ENCODE measurements around the gene ZFAND3. TPM values are rescaled to one million over a fixed set of nuclear protein-coding genes. Genes with fewer than 3 reads are reported as not detected.

Gene ZFAND3
- total and polyA plus RNA-seq, 2 experiments from 2014 or later: 36.5 to 50.0 TPM

DNA sequence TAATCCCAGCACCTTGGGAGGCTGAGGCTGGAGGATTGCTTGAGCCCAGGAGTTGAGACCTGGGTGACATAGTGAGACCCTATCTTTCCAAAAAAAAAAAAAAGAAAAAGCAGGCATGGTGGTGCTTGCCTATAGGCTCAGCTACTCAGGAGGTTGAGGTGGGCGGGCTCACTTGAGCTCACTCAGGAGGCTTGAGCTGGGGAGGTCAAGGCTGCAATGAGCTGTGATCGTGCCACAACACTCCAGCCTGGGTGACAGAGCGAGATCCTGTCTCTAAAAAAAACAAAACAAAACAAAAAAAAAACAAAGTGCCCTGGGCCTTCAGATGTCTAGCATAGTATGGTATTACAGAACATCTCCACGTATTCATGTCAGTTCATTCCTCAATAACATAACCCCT is 42.9 kb downstream of the ZFAND3 start:
- Histone ChIP-seq H3K79me2 (peaks cover 99% of the 10 kb centered on the region), H3K9me2 (replicated peaks; ENCODE audit: insufficient read depth) (no peaks in the 10 kb centered on the region), H3K27me3 (no peaks in the 10 kb centered on the region), H3K4me1 (ENCODE audit: insufficient read depth) (peaks cover 7% of the 10 kb centered on the region), H3K9me3 (ENCODE audit: low read depth) (no peaks in the 10 kb centered on the region), H4K20me1 (ENCODE audit: insufficient read depth, poor library complexity, severe bottlenecking) (peaks cover 97% of the 10 kb centered on the region), H3K36me3 (replicated peaks; ENCODE audit: insufficient read depth, low read depth) (no peaks in the 10 kb centered on the region), H3K27ac (no peak overlapping the region), H3K4me3 (no peak overlapping the region), H2AFZ (no peak overlapping the region), H3K4me2 (no peak overlapping the region)
- DNase-seq (ENCODE audit: low spot score): no peak
- TF ChIP-seq, protein P1, sequence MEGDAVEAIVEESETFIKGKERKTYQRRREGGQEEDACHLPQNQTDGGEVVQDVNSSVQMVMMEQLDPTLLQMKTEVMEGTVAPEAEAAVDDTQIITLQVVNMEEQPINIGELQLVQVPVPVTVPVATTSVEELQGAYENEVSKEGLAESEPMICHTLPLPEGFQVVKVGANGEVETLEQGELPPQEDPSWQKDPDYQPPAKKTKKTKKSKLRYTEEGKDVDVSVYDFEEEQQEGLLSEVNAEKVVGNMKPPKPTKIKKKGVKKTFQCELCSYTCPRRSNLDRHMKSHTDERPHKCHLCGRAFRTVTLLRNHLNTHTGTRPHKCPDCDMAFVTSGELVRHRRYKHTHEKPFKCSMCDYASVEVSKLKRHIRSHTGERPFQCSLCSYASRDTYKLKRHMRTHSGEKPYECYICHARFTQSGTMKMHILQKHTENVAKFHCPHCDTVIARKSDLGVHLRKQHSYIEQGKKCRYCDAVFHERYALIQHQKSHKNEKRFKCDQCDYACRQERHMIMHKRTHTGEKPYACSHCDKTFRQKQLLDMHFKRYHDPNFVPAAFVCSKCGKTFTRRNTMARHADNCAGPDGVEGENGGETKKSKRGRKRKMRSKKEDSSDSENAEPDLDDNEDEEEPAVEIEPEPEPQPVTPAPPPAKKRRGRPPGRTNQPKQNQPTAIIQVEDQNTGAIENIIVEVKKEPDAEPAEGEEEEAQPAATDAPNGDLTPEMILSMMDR (IDR thresholded peaks at IDR 0.05; ENCODE audit: poor library complexity): no peak
- 94% methylated on average over 3 of the region's 4 CpGs for WGBS (ENCODE audit: low lambda C conversion rate, missing lambda C conversion rate)

DNA sequence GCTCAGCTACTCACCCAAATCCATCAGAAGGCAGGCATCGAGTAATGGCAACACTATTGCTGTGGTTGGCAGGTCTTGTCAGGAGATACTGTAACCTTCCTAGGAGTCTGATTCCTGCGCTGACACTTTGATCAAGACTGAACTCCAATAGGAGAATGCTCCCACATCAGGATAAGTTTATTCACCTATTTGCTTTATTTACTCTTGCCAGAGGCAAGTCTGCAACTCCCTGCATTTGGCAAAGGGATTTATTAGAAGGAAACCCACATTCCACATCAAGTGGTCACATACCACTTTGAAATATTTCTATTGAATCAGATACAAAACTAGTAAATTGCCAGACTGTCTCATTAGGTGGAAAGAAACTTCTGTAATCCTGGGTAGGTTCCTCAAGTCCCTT is 43.5 kb downstream of the ZFAND3 start:
- Histone ChIP-seq H3K27ac (no peak overlapping the region), H2AFZ (no peak overlapping the region), H3K27me3 (no peaks in the 10 kb centered on the region), H3K4me2 (no peak overlapping the region), H3K36me3 (replicated peaks; ENCODE audit: insufficient read depth, low read depth) (no peaks in the 10 kb centered on the region), H4K20me1 (ENCODE audit: insufficient read depth, poor library complexity, severe bottlenecking) (peaks cover 97% of the 10 kb centered on the region), H3K4me1 (ENCODE audit: insufficient read depth) (peaks cover 7% of the 10 kb centered on the region), H3K79me2 (peaks cover 99% of the 10 kb centered on the region), H3K4me3 (no peak overlapping the region), H3K9me3 (ENCODE audit: low read depth) (no peaks in the 10 kb centered on the region), H3K9me2 (replicated peaks; ENCODE audit: insufficient read depth) (no peaks in the 10 kb centered on the region)
- TF ChIP-seq EZH2 (IDR thresholded peaks at IDR 0.05; ENCODE audit: borderline replicate concordance) (no peak), EZH2phosphoT487 (IDR thresholded peaks at IDR 0.05; ENCODE audit: low read depth, severe bottlenecking, unreplicated experiment) (no peak)
- TF ChIP-seq, protein P1 (IDR thresholded peaks at IDR 0.05; ENCODE audit: poor library complexity): no peak
- WGBS (ENCODE audit: low lambda C conversion rate, missing lambda C conversion rate): 90% methylated on average over 2 of the region's 2 CpGs
- no peak for DNase-seq (ENCODE audit: low spot score)

DNA sequence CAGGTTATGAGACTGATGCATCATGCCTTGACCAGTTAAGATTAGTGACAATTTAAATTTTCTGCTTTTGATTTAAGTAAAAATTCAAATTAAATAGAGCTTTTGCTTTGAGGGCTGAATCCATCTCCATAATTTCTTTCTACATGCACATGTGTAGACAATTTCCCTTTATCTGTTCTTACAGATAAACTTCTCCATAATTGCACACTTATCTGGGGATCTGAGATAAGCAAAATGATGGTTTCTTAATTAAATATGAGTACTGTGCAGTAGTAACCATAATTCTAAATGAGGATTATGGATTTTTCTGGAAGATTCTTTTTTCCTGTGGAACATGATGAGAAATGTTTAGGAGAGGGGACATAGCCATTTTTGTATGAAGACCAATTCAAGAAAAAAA is 44.7 kb downstream of the ZFAND3 start:
- Histone ChIP-seq H3K4me1 (ENCODE audit: insufficient read depth) (peaks cover 7% of the 10 kb centered on the region), H3K4me2 (no peak overlapping the region), H3K27me3 (no peaks in the 10 kb centered on the region), H3K27ac (no peak overlapping the region), H3K79me2 (peaks cover 99% of the 10 kb centered on the region), H4K20me1 (ENCODE audit: insufficient read depth, poor library complexity, severe bottlenecking) (peaks cover 97% of the 10 kb centered on the region), H3K36me3 (replicated peaks; ENCODE audit: insufficient read depth, low read depth) (no peaks in the 10 kb centered on the region), H3K4me3 (no peak overlapping the region), H3K9me3 (ENCODE audit: low read depth) (no peaks in the 10 kb centered on the region), H3K9me2 (replicated peaks; ENCODE audit: insufficient read depth) (no peaks in the 10 kb centered on the region), H2AFZ (no peak overlapping the region)
- TF ChIP-seq, protein P1 (IDR thresholded peaks at IDR 0.05; ENCODE audit: poor library complexity): no peak
- no peak for TF ChIP-seq EZH2 (IDR thresholded peaks at IDR 0.05; ENCODE audit: borderline replicate concordance)
- TF ChIP-seq EZH2phosphoT487 (IDR thresholded peaks at IDR 0.05; ENCODE audit: low read depth, severe bottlenecking, unreplicated experiment): no peak
- DNase-seq (ENCODE audit: low spot score): no peak

DNA sequence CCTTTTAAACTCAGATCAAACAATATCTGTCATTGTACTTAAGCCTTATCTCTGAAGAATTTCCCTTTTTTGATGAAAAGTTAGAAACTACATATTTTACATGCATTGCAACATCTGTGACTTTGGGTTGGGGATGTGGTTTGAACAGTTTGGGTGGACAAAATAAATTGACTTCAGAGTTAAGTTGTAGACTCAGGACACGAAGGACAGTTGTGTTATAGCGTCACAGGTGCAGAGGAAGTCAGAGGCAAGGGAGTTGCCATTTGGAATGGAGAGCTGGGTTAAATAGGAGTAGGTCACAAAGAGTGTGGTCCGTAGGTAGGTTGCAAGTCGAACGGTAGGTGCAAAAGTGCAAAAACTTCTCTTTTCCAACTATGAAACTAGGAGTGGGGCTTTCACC is 46.0 kb downstream of the ZFAND3 start:
- Histone ChIP-seq H3K9me3 (ENCODE audit: low read depth) (no peaks in the 10 kb centered on the region), H3K4me2 (no peak overlapping the region), H2AFZ (no peak overlapping the region), H3K4me1 (ENCODE audit: insufficient read depth) (peaks cover 7% of the 10 kb centered on the region), H3K79me2 (peaks cover 98% of the 10 kb centered on the region), H3K27me3 (no peaks in the 10 kb centered on the region), H3K9me2 (replicated peaks; ENCODE audit: insufficient read depth) (no peaks in the 10 kb centered on the region), H4K20me1 (ENCODE audit: insufficient read depth, poor library complexity, severe bottlenecking) (peaks cover 97% of the 10 kb centered on the region), H3K4me3 (no peak overlapping the region), H3K27ac (no peak overlapping the region), H3K36me3 (replicated peaks; ENCODE audit: insufficient read depth, low read depth) (no peaks in the 10 kb centered on the region)
- TF ChIP-seq, protein P1 (IDR thresholded peaks at IDR 0.05; ENCODE audit: poor library complexity): no peak
- TF ChIP-seq EZH2 (IDR thresholded peaks at IDR 0.05; ENCODE audit: borderline replicate concordance) (no peak), EZH2phosphoT487 (IDR thresholded peaks at IDR 0.05; ENCODE audit: low read depth, severe bottlenecking, unreplicated experiment) (no peak)
- DNase-seq (ENCODE audit: low spot score): no peak
- 98% methylated on average over 5 of the region's 5 CpGs for WGBS (ENCODE audit: low lambda C conversion rate, missing lambda C conversion rate)

Data from hepatocyte (in vitro differentiated cells).